ENCODE measurements around the gene SASS6. TPM values are rescaled to one million over a fixed set of nuclear protein-coding genes. Genes with fewer than 3 reads are reported as not detected.

Gene SASS6
- total and polyA plus RNA-seq, 2 donors (not counting 3 experiments of a cell fraction or from before 2014, with no cell fraction given) = 0.44 to 7.3 TPM

DNA sequence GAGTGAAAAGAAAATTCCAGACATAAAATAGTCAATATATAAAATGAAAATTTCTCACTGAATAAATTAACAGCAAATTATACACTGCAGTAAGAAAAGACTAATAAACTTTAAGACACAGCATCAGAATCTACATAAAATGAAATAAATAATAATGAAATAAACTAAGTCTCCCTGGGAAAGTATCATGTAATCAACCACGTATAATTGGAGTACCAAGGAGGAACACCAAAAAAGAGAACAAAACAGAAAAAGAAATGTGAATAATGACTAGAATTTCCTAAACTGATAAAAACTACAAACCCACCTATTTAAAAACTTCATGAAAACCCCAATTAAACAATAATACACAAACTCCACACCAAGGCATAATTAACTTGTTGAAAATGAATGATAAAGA is 43.6 kb downstream of the SASS6 start:
- no peak for TF ChIP-seq GATA2 (IDR thresholded peaks at IDR 0.05; ENCODE audit: insufficient read depth, insufficient read length, low read depth, low read length)
- no peak for TF ChIP-seq MAX (IDR thresholded peaks at IDR 0.05; ENCODE audit: insufficient read depth, insufficient read length)
- no peak for TF ChIP-seq JUN (IDR thresholded peaks at IDR 0.05; ENCODE audit: borderline replicate concordance, insufficient read depth, insufficient read length, low read depth)
- no peak for TF ChIP-seq MYC (IDR thresholded peaks at IDR 0.05; ENCODE audit: low read depth, low read length)
- TF ChIP-seq POLR2AphosphoS5 (IDR thresholded peaks at IDR 0.05; ENCODE audit: insufficient read depth, low read depth, low read length) = no peak
- H3K4me1 ChIP-seq (ENCODE audit: control insufficient read depth, extremely low read depth, insufficient read depth, low read length) = peaks cover 3% of the 10 kb centered on the region
- FAIRE-seq (no peak), DNase-seq (ENCODE audit: low read depth, low spot score) (no peak)
- intact Hi-C loops (cut with micrococcal nuclease) (no loop called here), dilution Hi-C loops (cut with MboI; ENCODE audit: extremely low pct_ligation_motif_present, low sequenced_read_pairs) (no loop called here)
- no peaks in the 10 kb centered on the region for H3K9me3 ChIP-seq (replicated peaks; ENCODE audit: control insufficient read depth, insufficient read depth, low read length)
- no peaks in the 10 kb centered on the region for H3K36me3 ChIP-seq (ENCODE audit: control insufficient read depth in 2 of 2, extremely low read depth in 1 of 2, insufficient read depth in 2 of 2, low read length in 2 of 2)
- no peaks in the 10 kb centered on the region for H3K9me1 ChIP-seq (replicated peaks; ENCODE audit: control insufficient read depth, extremely low read depth, insufficient read depth, low read length)
- no TSS peak for BruUV-seq (replicated peaks)
- no peak overlapping the region for H3K9ac ChIP-seq (replicated peaks; ENCODE audit: extremely low read depth, insufficient read depth, low read length)
- H3K27ac ChIP-seq (ENCODE audit: insufficient read depth, low read depth, low read length) = no peak overlapping the region
- H3K27me3 ChIP-seq (ENCODE audit: control insufficient read depth in 2 of 2, insufficient read depth in 2 of 2, low read length in 2 of 2) = no peaks in the 10 kb centered on the region
- POLR2A ChIA-PET = no interaction called here
- H4K20me1 ChIP-seq (replicated peaks; ENCODE audit: control insufficient read depth, extremely low read depth, insufficient read depth, low read length) = no peaks in the 10 kb centered on the region
- H3K4me3 ChIP-seq (replicated peaks in 1 of 3; ENCODE audit: insufficient read depth in 1 of 3, low read depth in 1 of 3, low read length in 3 of 3) = no peak overlapping the region
- H2AFZ ChIP-seq (ENCODE audit: low read depth, low read length) = no peak overlapping the region
- H3K4me2 ChIP-seq (ENCODE audit: insufficient read depth, low read length) = no peak overlapping the region
- CTCF ChIA-PET = no interaction called here
- H3K79me2 ChIP-seq (ENCODE audit: control insufficient read depth, insufficient read depth, low read length) = no peaks in the 10 kb centered on the region

GRCh38 chr1:100087396-100087795 is 45.3 kb downstream of the SASS6 start:
- DNase-seq (ENCODE audit: low read depth, low spot score) (no peak), FAIRE-seq (no peak)
- intact Hi-C loops (cut with micrococcal nuclease) = no loop called here
- dilution Hi-C loops (cut with MboI; ENCODE audit: extremely low pct_ligation_motif_present, low sequenced_read_pairs) = no loop called here
- Histone ChIP-seq H3K9me1 (replicated peaks; ENCODE audit: control insufficient read depth, extremely low read depth, insufficient read depth, low read length) (no peaks in the 10 kb centered on the region), H3K27ac (ENCODE audit: insufficient read depth, low read depth, low read length) (no peak overlapping the region), H3K79me2 (ENCODE audit: control insufficient read depth, insufficient read depth, low read length) (no peaks in the 10 kb centered on the region), H3K4me2 (ENCODE audit: insufficient read depth, low read length) (no peak overlapping the region), H2AFZ (ENCODE audit: low read depth, low read length) (no peak overlapping the region), H3K9me3 (replicated peaks; ENCODE audit: control insufficient read depth, insufficient read depth, low read length) (no peaks in the 10 kb centered on the region), H3K9ac (replicated peaks; ENCODE audit: extremely low read depth, insufficient read depth, low read length) (no peak overlapping the region), H4K20me1 (replicated peaks; ENCODE audit: control insufficient read depth, extremely low read depth, insufficient read depth, low read length) (no peaks in the 10 kb centered on the region), H3K4me3 (replicated peaks in 1 of 3; ENCODE audit: insufficient read depth in 1 of 3, low read depth in 1 of 3, low read length in 3 of 3) (no peak overlapping the region), H3K36me3 (ENCODE audit: control insufficient read depth in 2 of 2, extremely low read depth in 1 of 2, insufficient read depth in 2 of 2, low read length in 2 of 2) (peaks cover 0 to 6% of the 10 kb centered on the region in 2 experiments), H3K27me3 (ENCODE audit: control insufficient read depth in 2 of 2, insufficient read depth in 2 of 2, low read length in 2 of 2) (no peaks in the 10 kb centered on the region), H3K4me1 (ENCODE audit: control insufficient read depth, extremely low read depth, insufficient read depth, low read length) (peaks cover 3% of the 10 kb centered on the region)
- ChIA-PET POLR2A (no interaction called here), CTCF (interaction anchor here (0.7 to 1.2 kb wide), 3 partner anchors 14 to 372 kb away, joined by 3 to 5 read pairs (median 3); no protein-coding TSS in a partner anchor)
- TF ChIP-seq POLR2AphosphoS5 (IDR thresholded peaks at IDR 0.05; ENCODE audit: insufficient read depth, low read depth, low read length) = no peak
- no TSS peak for BruUV-seq (replicated peaks)
